Measurements from ENCODE around the gene ARHGEF11. TPM values are rescaled to one million over a fixed set of nuclear protein-coding genes. Genes with fewer than 3 reads are reported as not detected.

The ARHGEF11 gene
- polyA plus RNA-seq, 1 donor (not counting 4 experiments of a cell fraction or from before 2014, with no cell fraction given) = 8.0 TPM

DNA sequence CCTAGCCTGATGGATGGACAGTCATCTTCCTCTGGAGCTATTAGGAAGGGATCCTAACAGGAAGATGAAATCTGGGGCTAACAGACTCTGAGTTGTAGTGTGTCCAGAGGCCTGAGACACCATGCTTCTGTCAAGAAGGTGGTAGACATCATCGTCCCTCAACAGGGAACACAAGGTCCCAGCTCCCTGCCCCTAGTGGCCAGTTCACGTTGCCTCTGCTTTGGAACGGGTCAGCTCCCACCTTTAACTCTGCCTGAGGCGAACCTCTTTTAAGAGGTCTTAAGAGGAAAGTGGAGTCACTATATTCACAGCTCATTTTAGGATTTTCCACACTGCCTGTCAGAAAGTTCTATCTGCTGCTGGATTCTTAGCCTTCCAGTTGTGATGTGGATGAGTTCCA is 96.8 kb downstream of the ARHGEF11 start:
- Histone ChIP-seq H3K27ac (ENCODE audit: control insufficient read depth, insufficient read depth, low read length) (no peak overlapping the region), H3K9me1 (ENCODE audit: control insufficient read depth, extremely low read depth, insufficient read depth, low read length) (peaks cover 2% of the 10 kb centered on the region), H3K4me3 (ENCODE audit: control insufficient read depth in 2 of 3, extremely low read depth in 1 of 3, insufficient read depth in 2 of 3, low read depth in 1 of 3, low read length in 3 of 3) (no peak overlapping the region), H3K79me2 (ENCODE audit: control insufficient read depth, insufficient read depth, low read length) (no peaks in the 10 kb centered on the region), H2AFZ (ENCODE audit: control insufficient read depth, low read length) (no peak overlapping the region), H4K20me1 (ENCODE audit: control insufficient read depth, extremely low read depth, insufficient read depth, low read length) (no peaks in the 10 kb centered on the region), H3K4me1 (ENCODE audit: control insufficient read depth, extremely low read depth, insufficient read depth, low read length) (peaks cover 5% of the 10 kb centered on the region), H3K27me3 (ENCODE audit: control insufficient read depth, extremely low read depth, insufficient read depth, low read length) (no peaks in the 10 kb centered on the region), H3K9me3 (ENCODE audit: control insufficient read depth, low read depth, low read length) (no peaks in the 10 kb centered on the region), H3K4me2 (ENCODE audit: control insufficient read depth, extremely low read depth, insufficient read depth, low read depth, low read length) (no peak overlapping the region), H3K36me3 (ENCODE audit: control insufficient read depth in 2 of 2, extremely low read depth in 1 of 2, insufficient read depth in 2 of 2, low read length in 2 of 2) (peaks cover 10 to 32% of the 10 kb centered on the region in 2 experiments), H3K9ac (ENCODE audit: control insufficient read depth, extremely low read depth, insufficient read depth, low read length) (no peak overlapping the region)
- dilution Hi-C loops (cut with MboI; ENCODE audit: extremely low pct_ligation_motif_present, low sequenced_read_pairs) = no loop called here
- TF ChIP-seq, protein P1, sequence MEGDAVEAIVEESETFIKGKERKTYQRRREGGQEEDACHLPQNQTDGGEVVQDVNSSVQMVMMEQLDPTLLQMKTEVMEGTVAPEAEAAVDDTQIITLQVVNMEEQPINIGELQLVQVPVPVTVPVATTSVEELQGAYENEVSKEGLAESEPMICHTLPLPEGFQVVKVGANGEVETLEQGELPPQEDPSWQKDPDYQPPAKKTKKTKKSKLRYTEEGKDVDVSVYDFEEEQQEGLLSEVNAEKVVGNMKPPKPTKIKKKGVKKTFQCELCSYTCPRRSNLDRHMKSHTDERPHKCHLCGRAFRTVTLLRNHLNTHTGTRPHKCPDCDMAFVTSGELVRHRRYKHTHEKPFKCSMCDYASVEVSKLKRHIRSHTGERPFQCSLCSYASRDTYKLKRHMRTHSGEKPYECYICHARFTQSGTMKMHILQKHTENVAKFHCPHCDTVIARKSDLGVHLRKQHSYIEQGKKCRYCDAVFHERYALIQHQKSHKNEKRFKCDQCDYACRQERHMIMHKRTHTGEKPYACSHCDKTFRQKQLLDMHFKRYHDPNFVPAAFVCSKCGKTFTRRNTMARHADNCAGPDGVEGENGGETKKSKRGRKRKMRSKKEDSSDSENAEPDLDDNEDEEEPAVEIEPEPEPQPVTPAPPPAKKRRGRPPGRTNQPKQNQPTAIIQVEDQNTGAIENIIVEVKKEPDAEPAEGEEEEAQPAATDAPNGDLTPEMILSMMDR (optimal IDR thresholded peaks at IDR 0.05 in 1 of 3, IDR thresholded peaks at IDR 0.05 in 1 of 3, conservative IDR thresholded peaks at IDR 0.05 in 1 of 3; ENCODE audit: extremely low read depth in 1 of 3, insufficient read depth in 2 of 3, low read length in 3 of 3) = peak in 2 of 3 experiments; percentile 16 to 20
- TF ChIP-seq EZH2 (IDR thresholded peaks at IDR 0.05; ENCODE audit: low read length) = no peak
- DNase-seq (ENCODE audit: low read depth, low spot score) (no peak), FAIRE-seq (no peak)

DNA sequence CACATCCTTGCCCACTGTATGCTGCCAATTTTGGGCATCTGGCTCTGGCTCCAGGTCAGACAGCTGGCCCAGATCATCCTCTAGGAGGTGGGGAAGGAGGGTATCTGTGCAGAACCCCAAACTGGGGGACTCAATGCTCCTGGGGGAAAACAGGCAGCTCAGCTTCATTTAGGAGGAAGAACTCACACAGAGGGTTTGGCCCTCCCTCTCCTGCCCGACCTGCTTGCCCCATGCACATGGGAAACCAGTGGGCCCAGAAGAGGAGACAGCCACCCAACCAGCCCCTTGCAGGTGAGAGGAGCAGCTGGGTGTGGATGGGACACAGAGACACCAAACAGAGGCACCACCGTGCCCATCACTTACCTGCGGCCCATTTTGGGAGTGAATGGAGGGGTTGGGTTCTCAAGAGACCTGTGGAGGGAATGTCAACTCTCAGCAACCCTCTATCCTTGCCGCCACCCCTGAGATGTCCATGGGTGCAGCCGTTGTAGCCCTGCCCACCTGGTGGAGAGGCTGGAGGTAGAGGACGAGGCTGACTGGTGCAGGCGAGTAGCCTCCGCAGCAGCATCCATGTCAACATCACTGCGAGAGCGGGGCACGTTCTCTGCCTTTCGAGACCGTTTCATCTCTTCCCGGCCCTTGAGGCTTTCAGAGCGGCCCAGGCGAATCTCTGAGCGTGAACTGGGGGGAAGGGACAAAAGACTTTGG is 97.6 kb downstream of the ARHGEF11 start:
- dilution Hi-C loops (cut with MboI; ENCODE audit: extremely low pct_ligation_motif_present, low sequenced_read_pairs) = no loop called here
- no peak for DNase-seq (ENCODE audit: low read depth, low spot score)

More for the DNA sequence above, 97.6 kb downstream of the ARHGEF11 start:
- H3K4me3 ChIP-seq (ENCODE audit: control insufficient read depth in 2 of 3, extremely low read depth in 1 of 3, insufficient read depth in 2 of 3, low read depth in 1 of 3, low read length in 3 of 3) = no peak overlapping the region
- H3K9me3 ChIP-seq (ENCODE audit: control insufficient read depth, low read depth, low read length) = no peaks in the 10 kb centered on the region
- no peaks in the 10 kb centered on the region for H3K79me2 ChIP-seq (ENCODE audit: control insufficient read depth, insufficient read depth, low read length)
- TF ChIP-seq, protein P1 (optimal IDR thresholded peaks at IDR 0.05 in 1 of 3, IDR thresholded peaks at IDR 0.05 in 1 of 3, conservative IDR thresholded peaks at IDR 0.05 in 1 of 3; ENCODE audit: extremely low read depth in 1 of 3, insufficient read depth in 2 of 3, low read length in 3 of 3) = no peak
- no peak for TF ChIP-seq EZH2 (IDR thresholded peaks at IDR 0.05; ENCODE audit: low read length)
- no peak overlapping the region for H3K9ac ChIP-seq (ENCODE audit: control insufficient read depth, extremely low read depth, insufficient read depth, low read length)
- no peak overlapping the region for H3K4me2 ChIP-seq (ENCODE audit: control insufficient read depth, extremely low read depth, insufficient read depth, low read depth, low read length)
- FAIRE-seq = no peak
- no peak overlapping the region for H3K27ac ChIP-seq (ENCODE audit: control insufficient read depth, insufficient read depth, low read length)
- peaks cover 10 to 32% of the 10 kb centered on the region in 2 experiments for H3K36me3 ChIP-seq (ENCODE audit: control insufficient read depth in 2 of 2, extremely low read depth in 1 of 2, insufficient read depth in 2 of 2, low read length in 2 of 2)
- H2AFZ ChIP-seq (ENCODE audit: control insufficient read depth, low read length) = no peak overlapping the region
- peaks cover 2% of the 10 kb centered on the region for H3K9me1 ChIP-seq (ENCODE audit: control insufficient read depth, extremely low read depth, insufficient read depth, low read length)
- H3K27me3 ChIP-seq (ENCODE audit: control insufficient read depth, extremely low read depth, insufficient read depth, low read length) = no peaks in the 10 kb centered on the region
- H3K4me1 ChIP-seq (ENCODE audit: control insufficient read depth, extremely low read depth, insufficient read depth, low read length) = peaks cover 5% of the 10 kb centered on the region
- no peaks in the 10 kb centered on the region for H4K20me1 ChIP-seq (ENCODE audit: control insufficient read depth, extremely low read depth, insufficient read depth, low read length)
